ENCODE data around the gene UPF3A. TPM values are rescaled to one million over a fixed set of nuclear protein-coding genes. Genes with fewer than 3 reads are reported as not detected.

The UPF3A gene
- total and polyA plus RNA-seq, 2 experiments from 2014 or later: 35.7 to 48.9 TPM

DNA sequence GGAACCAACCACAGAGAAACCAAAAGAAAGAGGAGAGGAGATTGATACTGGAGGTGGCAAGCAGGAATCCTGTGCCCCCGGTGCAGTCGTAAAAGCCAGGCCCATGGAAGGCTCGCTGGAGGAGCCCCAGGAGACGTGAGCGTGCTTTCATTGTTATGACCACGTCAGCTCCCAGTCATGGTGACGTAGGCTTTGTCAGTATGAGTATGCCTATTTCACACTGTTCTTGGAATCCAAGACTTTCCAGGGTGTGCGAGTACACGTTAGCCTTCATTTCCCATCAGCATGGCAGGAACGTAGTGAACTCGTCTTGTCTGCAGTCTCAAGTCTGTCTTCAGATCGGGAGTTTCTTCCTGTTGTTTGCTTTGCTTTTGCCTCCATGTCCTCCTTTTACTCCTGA is 17.5 kb downstream of the UPF3A start:
- Histone ChIP-seq H3K27ac (no peak overlapping the region), H4K20me1 (ENCODE audit: insufficient read depth, poor library complexity, severe bottlenecking) (peaks cover 4% of the 10 kb centered on the region), H3K4me2 (no peak overlapping the region), H3K4me3 (no peak overlapping the region), H3K9me2 (replicated peaks; ENCODE audit: insufficient read depth) (no peaks in the 10 kb centered on the region), H3K36me3 (replicated peaks; ENCODE audit: insufficient read depth, low read depth) (no peaks in the 10 kb centered on the region), H2AFZ (no peak overlapping the region), H3K79me2 (peaks cover 5% of the 10 kb centered on the region), H3K4me1 (ENCODE audit: insufficient read depth) (peaks cover 7% of the 10 kb centered on the region), H3K27me3 (no peaks in the 10 kb centered on the region), H3K9me3 (ENCODE audit: low read depth) (no peaks in the 10 kb centered on the region)
- WGBS (ENCODE audit: low lambda C conversion rate, missing lambda C conversion rate): 85% methylated on average over 12 of the region's 12 CpGs
- TF ChIP-seq, protein P1, sequence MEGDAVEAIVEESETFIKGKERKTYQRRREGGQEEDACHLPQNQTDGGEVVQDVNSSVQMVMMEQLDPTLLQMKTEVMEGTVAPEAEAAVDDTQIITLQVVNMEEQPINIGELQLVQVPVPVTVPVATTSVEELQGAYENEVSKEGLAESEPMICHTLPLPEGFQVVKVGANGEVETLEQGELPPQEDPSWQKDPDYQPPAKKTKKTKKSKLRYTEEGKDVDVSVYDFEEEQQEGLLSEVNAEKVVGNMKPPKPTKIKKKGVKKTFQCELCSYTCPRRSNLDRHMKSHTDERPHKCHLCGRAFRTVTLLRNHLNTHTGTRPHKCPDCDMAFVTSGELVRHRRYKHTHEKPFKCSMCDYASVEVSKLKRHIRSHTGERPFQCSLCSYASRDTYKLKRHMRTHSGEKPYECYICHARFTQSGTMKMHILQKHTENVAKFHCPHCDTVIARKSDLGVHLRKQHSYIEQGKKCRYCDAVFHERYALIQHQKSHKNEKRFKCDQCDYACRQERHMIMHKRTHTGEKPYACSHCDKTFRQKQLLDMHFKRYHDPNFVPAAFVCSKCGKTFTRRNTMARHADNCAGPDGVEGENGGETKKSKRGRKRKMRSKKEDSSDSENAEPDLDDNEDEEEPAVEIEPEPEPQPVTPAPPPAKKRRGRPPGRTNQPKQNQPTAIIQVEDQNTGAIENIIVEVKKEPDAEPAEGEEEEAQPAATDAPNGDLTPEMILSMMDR (IDR thresholded peaks at IDR 0.05; ENCODE audit: poor library complexity): no peak
- TF ChIP-seq EZH2phosphoT487 (IDR thresholded peaks at IDR 0.05; ENCODE audit: low read depth, severe bottlenecking, unreplicated experiment) (no peak), EZH2 (IDR thresholded peaks at IDR 0.05; ENCODE audit: borderline replicate concordance) (no peak)
- no peak for DNase-seq (ENCODE audit: low spot score)

DNA sequence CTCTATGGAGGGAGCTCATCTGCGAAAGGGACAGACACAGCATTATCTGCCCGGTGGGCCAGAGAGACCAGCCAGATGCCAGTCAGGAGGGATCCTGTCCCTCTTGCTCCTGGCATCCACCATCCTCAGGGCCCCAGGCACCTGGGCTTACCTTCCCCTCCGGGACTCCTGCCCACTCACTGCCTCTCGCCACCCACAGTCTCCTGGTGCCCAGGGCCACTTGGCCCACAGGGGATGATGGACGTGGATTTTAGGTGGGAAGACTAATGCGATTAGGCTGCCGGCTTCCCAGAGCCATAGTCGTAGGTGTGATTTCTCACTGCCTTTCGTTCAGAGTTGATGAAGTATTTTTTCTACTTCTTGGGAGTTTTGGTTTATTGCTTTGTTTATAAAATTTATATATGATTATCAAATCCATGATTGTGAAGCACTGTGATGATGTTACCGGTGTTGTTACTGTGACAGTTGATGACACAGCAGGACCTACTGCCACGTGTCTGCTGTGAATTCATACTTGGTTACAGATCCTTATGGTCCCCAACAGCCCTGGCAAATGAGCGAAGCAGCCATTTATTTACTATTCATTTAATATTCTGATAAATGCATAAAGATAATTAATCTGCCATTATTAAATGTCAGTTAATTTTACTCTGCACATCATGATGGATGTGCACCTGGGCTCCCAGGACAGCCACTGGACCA is 18.4 kb downstream of the UPF3A start:
- H3K4me2 ChIP-seq: no peak overlapping the region

DNA sequence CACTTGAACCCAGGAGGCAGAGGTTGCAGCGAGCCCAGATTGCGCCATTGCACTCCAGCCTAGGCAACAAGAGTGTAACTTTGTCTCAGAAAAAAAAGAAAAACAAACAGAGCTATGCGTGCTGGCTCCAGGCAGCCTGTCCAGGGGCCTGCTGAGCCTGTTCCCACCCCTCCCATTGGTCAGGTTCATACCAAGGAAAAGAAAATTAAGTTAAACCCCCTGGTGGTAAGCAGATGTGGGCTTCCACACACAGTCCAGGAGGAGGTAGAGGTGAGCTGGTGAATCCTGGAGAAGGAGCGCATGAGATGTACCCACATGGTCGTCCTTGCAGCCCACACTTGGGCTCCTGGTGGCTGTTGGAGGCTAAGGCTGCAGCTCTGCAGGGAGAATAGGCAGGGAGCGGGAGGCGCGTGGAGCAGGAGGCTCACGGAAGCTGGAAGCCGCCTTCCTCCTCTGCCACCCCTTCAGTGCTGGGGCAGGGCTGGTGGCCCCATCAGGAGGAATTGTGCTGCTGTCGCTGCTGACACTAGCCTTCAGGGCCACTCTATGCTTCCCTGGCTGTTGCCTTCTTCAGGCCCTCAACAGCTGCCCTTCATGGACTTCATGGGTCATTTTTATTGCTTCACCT is 22.4 kb downstream of the UPF3A start:
- H3K4me1 ChIP-seq (ENCODE audit: insufficient read depth): peaks cover 14% of the 10 kb centered on the region
- no peaks in the 10 kb centered on the region for H3K9me2 ChIP-seq (replicated peaks; ENCODE audit: insufficient read depth)
- no peak for TF ChIP-seq EZH2phosphoT487 (IDR thresholded peaks at IDR 0.05; ENCODE audit: low read depth, severe bottlenecking, unreplicated experiment)
- TF ChIP-seq, protein P1 (IDR thresholded peaks at IDR 0.05; ENCODE audit: poor library complexity): no peak
- TF ChIP-seq EZH2 (IDR thresholded peaks at IDR 0.05; ENCODE audit: borderline replicate concordance): no peak
- no peak for DNase-seq (ENCODE audit: low spot score)
- H3K4me2 ChIP-seq: no peak overlapping the region
- H3K79me2 ChIP-seq: no peaks in the 10 kb centered on the region
- no peaks in the 10 kb centered on the region for H3K27me3 ChIP-seq
- 81% methylated on average over 11 of the region's 11 CpGs for WGBS (ENCODE audit: low lambda C conversion rate, missing lambda C conversion rate)
- H2AFZ ChIP-seq: no peak overlapping the region
- H3K9me3 ChIP-seq (ENCODE audit: low read depth): no peaks in the 10 kb centered on the region
- H4K20me1 ChIP-seq (ENCODE audit: insufficient read depth, poor library complexity, severe bottlenecking): no peaks in the 10 kb centered on the region
- H3K4me3 ChIP-seq: no peak overlapping the region
- peak overlapping the region; percentile 87 for H3K27ac ChIP-seq
- no peaks in the 10 kb centered on the region for H3K36me3 ChIP-seq (replicated peaks; ENCODE audit: insufficient read depth, low read depth)

More for the DNA sequence above, 18.4 kb downstream of the UPF3A start:
- WGBS (ENCODE audit: low lambda C conversion rate, missing lambda C conversion rate): 97% methylated on average over 12 of the region's 12 CpGs
- no peaks in the 10 kb centered on the region for H3K27me3 ChIP-seq
- no peaks in the 10 kb centered on the region for H3K9me3 ChIP-seq (ENCODE audit: low read depth)
- H3K79me2 ChIP-seq: no peaks in the 10 kb centered on the region
- H3K36me3 ChIP-seq (replicated peaks; ENCODE audit: insufficient read depth, low read depth): no peaks in the 10 kb centered on the region
- no peak overlapping the region for H3K4me3 ChIP-seq
- H4K20me1 ChIP-seq (ENCODE audit: insufficient read depth, poor library complexity, severe bottlenecking): no peaks in the 10 kb centered on the region
- no peak overlapping the region for H2AFZ ChIP-seq
- H3K27ac ChIP-seq: no peak overlapping the region
- TF ChIP-seq EZH2 (IDR thresholded peaks at IDR 0.05; ENCODE audit: borderline replicate concordance) (no peak), EZH2phosphoT487 (IDR thresholded peaks at IDR 0.05; ENCODE audit: low read depth, severe bottlenecking, unreplicated experiment) (no peak)
- TF ChIP-seq, protein P1 (IDR thresholded peaks at IDR 0.05; ENCODE audit: poor library complexity): no peak
- H3K9me2 ChIP-seq (replicated peaks; ENCODE audit: insufficient read depth): no peaks in the 10 kb centered on the region
- no peak for DNase-seq (ENCODE audit: low spot score)
- peaks cover 14% of the 10 kb centered on the region for H3K4me1 ChIP-seq (ENCODE audit: insufficient read depth)

Measured in hepatocyte (in vitro differentiated cells).